MM.1S (cell line): ENCODE results near the gene RNF2.

Experiments used
- EZH2 ChIP-seq: fragments of 300-600 bp; sonication (generic); optimal IDR thresholded peaks from 2 replicates; pipeline ENCODE3; 2017; ENCODE audit warnings: low read depth, mild to moderate bottlenecking, antibody characterized with exemption, low read length, mixed read lengths
- TF ChIP-seq, protein P1 (sequence below): fragments of 300-600 bp; sonication (generic); IDR thresholded peaks from 2 replicates; pipeline ENCODE4 v1.5.1; 2016; ENCODE audit warnings: antibody characterized with exemption, low read length, mixed read lengths

DNA sequence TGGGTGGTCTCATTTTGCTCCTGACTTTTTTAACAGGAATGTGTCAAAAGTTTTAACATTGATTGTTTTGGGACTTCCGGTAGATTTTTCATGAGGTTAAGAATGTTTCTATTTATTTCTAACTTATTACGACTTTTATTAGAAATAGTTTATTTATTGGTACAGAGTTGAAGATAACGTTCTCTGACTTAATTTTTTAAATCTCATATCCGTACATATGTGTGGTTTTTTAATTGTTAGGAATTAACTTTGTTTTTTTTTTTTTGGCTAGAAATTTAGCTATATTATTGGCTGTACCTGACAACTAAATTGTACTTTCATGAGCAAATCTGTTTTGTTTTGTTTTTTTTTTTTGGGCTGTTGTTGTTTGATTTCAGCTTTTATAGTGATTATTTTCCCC lies 32.0 kb downstream of the RNF2 start:
- TF ChIP-seq, protein P1, sequence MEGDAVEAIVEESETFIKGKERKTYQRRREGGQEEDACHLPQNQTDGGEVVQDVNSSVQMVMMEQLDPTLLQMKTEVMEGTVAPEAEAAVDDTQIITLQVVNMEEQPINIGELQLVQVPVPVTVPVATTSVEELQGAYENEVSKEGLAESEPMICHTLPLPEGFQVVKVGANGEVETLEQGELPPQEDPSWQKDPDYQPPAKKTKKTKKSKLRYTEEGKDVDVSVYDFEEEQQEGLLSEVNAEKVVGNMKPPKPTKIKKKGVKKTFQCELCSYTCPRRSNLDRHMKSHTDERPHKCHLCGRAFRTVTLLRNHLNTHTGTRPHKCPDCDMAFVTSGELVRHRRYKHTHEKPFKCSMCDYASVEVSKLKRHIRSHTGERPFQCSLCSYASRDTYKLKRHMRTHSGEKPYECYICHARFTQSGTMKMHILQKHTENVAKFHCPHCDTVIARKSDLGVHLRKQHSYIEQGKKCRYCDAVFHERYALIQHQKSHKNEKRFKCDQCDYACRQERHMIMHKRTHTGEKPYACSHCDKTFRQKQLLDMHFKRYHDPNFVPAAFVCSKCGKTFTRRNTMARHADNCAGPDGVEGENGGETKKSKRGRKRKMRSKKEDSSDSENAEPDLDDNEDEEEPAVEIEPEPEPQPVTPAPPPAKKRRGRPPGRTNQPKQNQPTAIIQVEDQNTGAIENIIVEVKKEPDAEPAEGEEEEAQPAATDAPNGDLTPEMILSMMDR: no peak
- no peak for TF ChIP-seq EZH2
